Fibroblast of villous mesenchyme (primary cell): ENCODE measurements around the gene SLC47A2. TPM values are rescaled to one million over a fixed set of nuclear protein-coding genes. Genes with fewer than 3 reads are reported as not detected.

ENCODE experiments used
- DNase-seq: peaks from one replicate; pipeline ENCODE4 v3.0.0-alpha.2; 2010; ENCODE audit warnings: low read depth
- H3K4me3 ChIP-seq: 2 replicates; pipeline ENCODE4 v1.5.1; 2011; ENCODE audit warnings: low read depth, mild to moderate bottlenecking, low read length
- total RNA-seq: library from RNA; depleted of rRNA; stranded (reverse); fragments of >200 nt; gene quantifications from 2 replicates; pipeline ENCODE4 v1.2.3, GENCODE V29; 2012
- TF ChIP-seq, protein P1 (sequence below): IDR thresholded peaks from 2 replicates; pipeline ENCODE4 v1.5.1; 2012; ENCODE audit warnings: low read depth, mild to moderate bottlenecking, low read length; ENCODE audit not compliant: insufficient read depth

SLC47A2 gene
- total RNA-seq, 1 donor = not detected

DNA sequence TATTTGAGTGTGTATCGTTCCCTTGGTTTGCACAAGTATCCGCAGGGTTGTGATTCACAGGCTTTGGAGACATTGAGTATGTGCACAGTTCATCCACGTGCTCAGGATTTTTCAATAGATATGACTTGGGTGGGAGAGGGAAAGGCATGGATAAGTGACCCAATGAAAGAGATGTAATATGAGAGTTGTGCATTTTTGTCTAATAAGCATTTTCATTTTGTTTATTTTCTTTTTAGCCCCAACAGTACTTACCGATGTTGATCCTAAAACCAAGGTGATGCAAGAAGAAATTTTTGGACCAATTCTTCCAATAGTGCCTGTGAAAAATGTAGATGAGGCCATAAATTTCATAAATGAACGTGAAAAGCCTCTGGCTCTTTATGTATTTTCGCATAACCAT lies 53.3 kb downstream of the SLC47A2 start:
- H3K4me3 ChIP-seq = no peak overlapping the region
- TF ChIP-seq, protein P1, sequence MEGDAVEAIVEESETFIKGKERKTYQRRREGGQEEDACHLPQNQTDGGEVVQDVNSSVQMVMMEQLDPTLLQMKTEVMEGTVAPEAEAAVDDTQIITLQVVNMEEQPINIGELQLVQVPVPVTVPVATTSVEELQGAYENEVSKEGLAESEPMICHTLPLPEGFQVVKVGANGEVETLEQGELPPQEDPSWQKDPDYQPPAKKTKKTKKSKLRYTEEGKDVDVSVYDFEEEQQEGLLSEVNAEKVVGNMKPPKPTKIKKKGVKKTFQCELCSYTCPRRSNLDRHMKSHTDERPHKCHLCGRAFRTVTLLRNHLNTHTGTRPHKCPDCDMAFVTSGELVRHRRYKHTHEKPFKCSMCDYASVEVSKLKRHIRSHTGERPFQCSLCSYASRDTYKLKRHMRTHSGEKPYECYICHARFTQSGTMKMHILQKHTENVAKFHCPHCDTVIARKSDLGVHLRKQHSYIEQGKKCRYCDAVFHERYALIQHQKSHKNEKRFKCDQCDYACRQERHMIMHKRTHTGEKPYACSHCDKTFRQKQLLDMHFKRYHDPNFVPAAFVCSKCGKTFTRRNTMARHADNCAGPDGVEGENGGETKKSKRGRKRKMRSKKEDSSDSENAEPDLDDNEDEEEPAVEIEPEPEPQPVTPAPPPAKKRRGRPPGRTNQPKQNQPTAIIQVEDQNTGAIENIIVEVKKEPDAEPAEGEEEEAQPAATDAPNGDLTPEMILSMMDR = no peak
- DNase-seq = no peak

DNA sequence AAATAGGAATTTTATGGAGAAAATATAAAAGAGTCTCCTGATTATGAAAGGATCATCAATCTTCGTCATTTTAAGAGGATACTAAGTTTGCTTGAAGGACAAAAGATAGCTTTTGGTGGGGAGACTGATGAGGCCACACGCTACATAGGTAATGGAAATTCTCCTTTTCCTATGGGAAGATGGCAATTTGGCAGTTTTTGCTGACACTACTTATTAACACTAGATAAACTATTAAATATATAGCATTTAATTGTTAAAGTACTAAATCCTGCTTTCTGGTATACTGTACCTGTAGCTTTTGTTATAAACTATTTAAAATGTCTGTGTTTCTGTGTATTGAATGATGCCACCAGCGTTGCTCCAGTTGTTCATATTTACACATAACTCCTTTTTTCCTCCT lies 55.3 kb downstream of the SLC47A2 start:
- DNase-seq = no peak
- TF ChIP-seq, protein P1 = no peak
- H3K4me3 ChIP-seq = no peak overlapping the region

DNA sequence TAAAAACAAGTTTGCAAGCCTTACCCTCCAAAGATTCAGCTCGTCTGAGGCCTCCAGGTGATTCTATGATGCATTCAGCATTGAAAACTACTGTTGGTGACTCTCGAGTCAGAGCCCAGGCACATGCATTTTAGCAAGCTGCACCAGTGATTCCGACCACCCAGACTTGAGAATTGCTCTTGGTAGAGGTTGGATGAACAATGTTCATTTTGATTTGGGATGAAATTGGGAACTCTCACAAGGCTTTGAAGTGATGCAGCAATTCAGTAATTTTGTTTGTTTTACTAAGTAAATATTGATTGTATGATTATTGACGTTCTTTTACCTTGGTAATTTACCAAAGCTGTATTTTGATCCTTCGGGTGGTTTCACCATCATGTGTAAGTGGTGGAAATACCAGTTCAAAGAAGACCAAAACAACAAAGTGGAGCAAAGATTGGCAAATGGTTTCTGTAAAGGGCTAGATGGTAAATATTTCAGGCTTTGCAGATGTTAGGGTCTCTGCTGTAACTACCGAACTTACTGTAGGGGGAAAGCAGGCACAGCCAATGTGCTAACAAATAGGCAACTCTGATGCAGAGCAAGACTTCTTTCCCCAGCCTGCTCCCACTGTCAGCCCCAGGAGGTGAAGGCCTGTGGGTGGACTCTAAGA lies 56.0 kb downstream of the SLC47A2 start:
- no peak for DNase-seq
- TF ChIP-seq, protein P1 = no peak
- no peak overlapping the region for H3K4me3 ChIP-seq

DNA sequence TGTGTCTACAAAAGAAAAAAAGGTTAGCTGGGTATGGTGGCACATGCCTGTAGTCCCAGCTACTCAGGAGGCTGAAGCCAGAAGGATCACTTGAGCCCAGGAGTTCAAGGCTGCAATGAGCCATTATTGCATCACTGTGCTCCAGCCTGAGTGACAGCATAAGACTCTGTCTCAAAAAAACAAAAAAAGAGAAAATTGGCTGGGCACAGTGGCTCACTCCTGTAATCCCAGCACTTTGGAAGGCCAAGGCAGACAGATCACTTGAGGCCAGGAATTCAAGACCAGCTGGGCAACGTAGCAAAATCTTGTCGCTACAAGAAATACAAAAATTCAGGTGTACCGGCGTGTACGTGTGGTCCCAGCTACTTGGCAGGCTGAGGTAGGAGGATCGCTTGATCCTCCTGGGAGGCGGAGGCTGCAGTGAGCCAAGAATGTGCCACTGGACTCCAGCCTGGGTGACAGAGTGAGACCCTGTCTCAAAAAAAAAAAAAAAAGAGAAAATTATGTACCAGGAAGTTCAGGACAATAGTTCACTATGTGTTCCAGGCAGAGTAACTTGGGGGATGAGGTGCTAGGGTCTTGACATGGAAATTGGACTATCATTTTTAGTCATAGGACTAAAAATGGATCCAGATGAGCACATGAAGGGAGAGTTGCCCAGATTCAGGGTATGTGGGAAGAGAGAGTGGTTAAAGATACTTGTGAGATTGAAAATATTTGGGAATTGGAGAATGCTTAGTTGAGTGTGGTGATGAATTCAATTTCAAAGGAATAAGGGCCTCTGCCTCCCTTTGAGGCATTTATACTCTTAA lies 56.8 kb downstream of the SLC47A2 start:
- H3K4me3 ChIP-seq = no peak overlapping the region
- DNase-seq = no peak
- TF ChIP-seq, protein P1 = no peak

DNA sequence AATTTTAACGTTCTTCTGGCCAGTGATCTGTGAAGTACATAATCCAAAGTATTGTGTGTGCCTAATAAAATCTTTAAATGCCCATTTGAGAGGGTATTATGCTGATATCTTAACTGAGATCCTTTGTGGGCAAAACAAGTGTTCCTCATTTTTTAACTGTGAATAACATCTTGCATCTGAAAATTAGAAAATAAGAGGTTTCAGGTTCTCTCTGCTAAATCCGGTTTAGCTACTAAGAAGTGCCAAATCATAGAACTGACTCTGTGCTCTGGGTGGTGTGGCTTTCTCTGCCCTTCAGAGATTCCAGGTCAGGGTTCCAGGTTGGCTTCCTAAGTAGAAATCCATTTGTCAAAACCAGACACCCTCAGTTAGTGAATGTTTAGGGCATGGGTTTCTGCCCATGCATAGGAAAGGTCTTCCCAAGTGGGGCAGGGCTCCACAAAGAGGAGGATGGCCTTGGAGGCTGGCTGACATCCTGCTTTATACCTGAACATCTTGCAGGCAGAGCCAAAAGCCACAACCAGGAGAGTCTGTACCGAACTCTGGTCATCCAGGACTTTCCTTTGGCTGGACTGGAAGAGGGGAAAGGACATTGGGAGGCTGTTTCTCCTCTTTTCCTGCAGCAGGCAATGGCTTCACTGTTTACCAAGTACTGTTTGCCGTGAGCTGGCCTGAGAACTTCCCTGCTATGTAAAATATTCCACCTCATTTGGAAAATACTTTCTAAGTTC lies 59.4 kb downstream of the SLC47A2 start:
- H3K4me3 ChIP-seq = no peak overlapping the region
- TF ChIP-seq, protein P1 = no peak
- DNase-seq = no peak

DNA sequence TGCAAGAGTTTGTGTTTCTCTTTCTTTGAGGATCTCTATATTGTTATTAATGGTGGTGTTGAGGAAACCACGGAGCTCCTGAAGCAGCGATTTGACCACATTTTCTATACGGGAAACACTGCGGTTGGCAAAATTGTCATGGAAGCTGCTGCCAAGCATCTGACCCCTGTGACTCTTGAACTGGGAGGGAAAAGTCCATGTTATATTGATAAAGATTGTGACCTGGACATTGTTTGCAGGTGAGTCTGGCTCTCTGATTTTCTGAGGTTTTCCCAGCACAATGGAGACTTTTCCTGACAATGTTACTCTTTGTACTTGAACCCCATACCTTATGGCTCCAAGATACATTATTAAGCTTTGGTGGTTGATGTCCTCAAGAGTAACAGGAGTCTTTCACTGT lies 60.0 kb downstream of the SLC47A2 start:
- DNase-seq = no peak
- TF ChIP-seq, protein P1 = no peak
- no peak overlapping the region for H3K4me3 ChIP-seq
